Stimulated activated CD4-positive, alpha-beta T cell treated with anti-CD3 and anti-CD28 coated beads, Interleukin-2, amount 100 ng/mL, for 4 hours (primary cell): ENCODE measurements around the gene ALPK3.
A peak's percentile ranks its signal among the peaks of the same experiment; 100 is the strongest.

Source experiments
- DNase-seq: peaks from one replicate; pipeline ENCODE4 v3.0.0-alpha.2; 2020; ENCODE audit warnings: low read depth

ALPK3 gene

GRCh38 chr15:84824260-84825007 is 7.3 kb downstream of the ALPK3 start:
- DNase-seq: no peak

- DNase-seq: no peak
Measured at GRCh38 chr15:84826369-84826823, 9.2 kb downstream of the ALPK3 start.

- DNase-seq: no peak
Measured at GRCh38 chr15:84827246-84827645, 10.1 kb downstream of the ALPK3 start.

GRCh38 chr15:84828086-84828908 is 11.1 kb downstream of the ALPK3 start:
- no peak for DNase-seq

GRCh38 chr15:84829428-84829827 is 12.3 kb downstream of the ALPK3 start:
- no peak for DNase-seq

GRCh38 chr15:84830036-84830435 is 12.9 kb downstream of the ALPK3 start:
- no peak for DNase-seq

- no peak for DNase-seq
Measured at GRCh38 chr15:84831028-84831427, 13.9 kb downstream of the ALPK3 start.

GRCh38 chr15:84831613-84832012 is 14.5 kb downstream of the ALPK3 start:
- no peak for DNase-seq

- DNase-seq: no peak
Measured at GRCh38 chr15:84832448-84833040, 15.4 kb downstream of the ALPK3 start.

- DNase-seq: no peak
Measured at GRCh38 chr15:84833447-84834228, 16.5 kb downstream of the ALPK3 start.

GRCh38 chr15:84834229-84834955 is 17.2 kb downstream of the ALPK3 start:
- no peak for DNase-seq

GRCh38 chr15:84834969-84835368 is 17.8 kb downstream of the ALPK3 start:
- no peak for DNase-seq

GRCh38 chr15:84835661-84836337 is 18.6 kb downstream of the ALPK3 start:
- no peak for DNase-seq

GRCh38 chr15:84836844-84837243 is 19.7 kb downstream of the ALPK3 start:
- DNase-seq: no peak

GRCh38 chr15:84839714-84840113 is 22.6 kb downstream of the ALPK3 start:
- no peak for DNase-seq

- no peak for DNase-seq
Measured at GRCh38 chr15:84840255-84840654, 23.1 kb downstream of the ALPK3 start.

- DNase-seq: no peak
Measured at GRCh38 chr15:84840741-84841429, 23.7 kb downstream of the ALPK3 start.

GRCh38 chr15:84842781-84843180 is 25.6 kb downstream of the ALPK3 start:
- DNase-seq: no peak

GRCh38 chr15:84844964-84845363 is 27.8 kb downstream of the ALPK3 start:
- DNase-seq: no peak

GRCh38 chr15:84845631-84846030 is 28.5 kb downstream of the ALPK3 start:
- DNase-seq: peak; percentile 21
